ENCODE measurements around the gene IQCB1. TPM values are rescaled to one million over a fixed set of nuclear protein-coding genes. Genes with fewer than 3 reads are reported as not detected.

The IQCB1 gene, protein sequence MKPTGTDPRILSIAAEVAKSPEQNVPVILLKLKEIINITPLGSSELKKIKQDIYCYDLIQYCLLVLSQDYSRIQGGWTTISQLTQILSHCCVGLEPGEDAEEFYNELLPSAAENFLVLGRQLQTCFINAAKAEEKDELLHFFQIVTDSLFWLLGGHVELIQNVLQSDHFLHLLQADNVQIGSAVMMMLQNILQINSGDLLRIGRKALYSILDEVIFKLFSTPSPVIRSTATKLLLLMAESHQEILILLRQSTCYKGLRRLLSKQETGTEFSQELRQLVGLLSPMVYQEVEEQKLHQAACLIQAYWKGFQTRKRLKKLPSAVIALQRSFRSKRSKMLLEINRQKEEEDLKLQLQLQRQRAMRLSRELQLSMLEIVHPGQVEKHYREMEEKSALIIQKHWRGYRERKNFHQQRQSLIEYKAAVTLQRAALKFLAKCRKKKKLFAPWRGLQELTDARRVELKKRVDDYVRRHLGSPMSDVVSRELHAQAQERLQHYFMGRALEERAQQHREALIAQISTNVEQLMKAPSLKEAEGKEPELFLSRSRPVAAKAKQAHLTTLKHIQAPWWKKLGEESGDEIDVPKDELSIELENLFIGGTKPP
- total RNA-seq: 15.9 and 16.2 TPM in 2 replicates

DNA sequence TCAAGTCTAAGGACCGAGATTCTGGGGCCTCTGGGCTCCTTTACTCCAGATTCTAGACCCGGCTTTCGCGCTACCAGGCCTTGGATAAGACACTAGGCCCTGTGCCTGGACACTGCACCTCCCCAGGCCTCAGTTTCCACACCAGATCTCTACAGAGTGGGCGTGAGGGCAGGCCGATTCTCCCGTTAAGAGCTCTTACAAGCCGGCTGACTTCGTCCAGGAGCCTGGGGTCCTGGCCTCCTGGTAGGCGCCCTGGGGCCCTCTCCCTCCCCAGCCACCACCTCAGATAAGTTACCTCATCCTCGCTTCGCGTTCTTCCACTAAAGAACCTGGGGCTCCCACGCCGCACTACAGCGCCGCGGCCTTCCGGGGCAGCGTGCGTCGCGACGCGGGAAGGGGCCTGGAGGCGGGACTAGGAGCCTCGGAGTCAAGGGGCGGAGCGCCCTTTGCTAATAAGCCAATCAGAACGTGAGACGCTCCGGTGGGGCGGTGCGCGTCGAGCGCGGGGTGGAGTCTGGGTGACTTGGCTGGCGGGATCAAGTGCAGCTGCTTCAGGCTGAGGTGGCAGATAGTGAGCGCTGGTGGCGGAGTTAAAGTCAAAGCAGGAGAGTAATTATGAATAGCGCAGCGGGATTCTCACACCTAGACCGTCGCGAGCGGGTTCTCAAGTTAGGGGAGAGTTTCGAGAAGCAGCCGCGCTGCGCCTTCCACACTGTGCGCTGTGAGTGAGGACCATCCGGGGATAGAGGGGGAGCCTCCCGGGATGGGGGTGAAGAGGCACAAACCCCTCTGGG lies at the start of gene IQCB1, which contains the start of gene EAF2:
Gene IQCB1 (minus strand): TSS at position 390 of the 794 bp plus-strand sequence. CDS start 6,100 bp downstream, outside the sequence.
Gene EAF2 (plus strand): TSS at position 539 of the 794 bp plus-strand sequence. CDS start 77 bp downstream, at position 616.
- peak; percentile 97 for DNase-seq (ENCODE audit: insufficient read length, low spot score, missing footprints)
- TF ChIP-seq, protein P1, sequence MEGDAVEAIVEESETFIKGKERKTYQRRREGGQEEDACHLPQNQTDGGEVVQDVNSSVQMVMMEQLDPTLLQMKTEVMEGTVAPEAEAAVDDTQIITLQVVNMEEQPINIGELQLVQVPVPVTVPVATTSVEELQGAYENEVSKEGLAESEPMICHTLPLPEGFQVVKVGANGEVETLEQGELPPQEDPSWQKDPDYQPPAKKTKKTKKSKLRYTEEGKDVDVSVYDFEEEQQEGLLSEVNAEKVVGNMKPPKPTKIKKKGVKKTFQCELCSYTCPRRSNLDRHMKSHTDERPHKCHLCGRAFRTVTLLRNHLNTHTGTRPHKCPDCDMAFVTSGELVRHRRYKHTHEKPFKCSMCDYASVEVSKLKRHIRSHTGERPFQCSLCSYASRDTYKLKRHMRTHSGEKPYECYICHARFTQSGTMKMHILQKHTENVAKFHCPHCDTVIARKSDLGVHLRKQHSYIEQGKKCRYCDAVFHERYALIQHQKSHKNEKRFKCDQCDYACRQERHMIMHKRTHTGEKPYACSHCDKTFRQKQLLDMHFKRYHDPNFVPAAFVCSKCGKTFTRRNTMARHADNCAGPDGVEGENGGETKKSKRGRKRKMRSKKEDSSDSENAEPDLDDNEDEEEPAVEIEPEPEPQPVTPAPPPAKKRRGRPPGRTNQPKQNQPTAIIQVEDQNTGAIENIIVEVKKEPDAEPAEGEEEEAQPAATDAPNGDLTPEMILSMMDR (IDR thresholded peaks at IDR 0.05; ENCODE audit: extremely low read depth, low read depth, low read length): no peak
- H3K4me3 ChIP-seq (ENCODE audit: insufficient read depth, low read length): peak within 1 kb of the TSS; percentile 81
- H3K27ac ChIP-seq (ENCODE audit: low read depth, low read length): peak within 1 kb of the TSS; percentile 69
- peak within 1 kb of the TSS; percentile 97 for H2AFZ ChIP-seq (ENCODE audit: low read length)
- H3K79me2 ChIP-seq (ENCODE audit: insufficient read depth, low read length): peaks cover 29% of the 10 kb centered on the region
- peaks cover 3% of the 10 kb centered on the region for H3K27me3 ChIP-seq (ENCODE audit: insufficient read depth, low read length)
- H3K9me3 ChIP-seq (ENCODE audit: low read depth, low read length): no peaks in the 10 kb centered on the region
- no peaks in the 10 kb centered on the region for H4K20me1 ChIP-seq (ENCODE audit: insufficient read depth, low read length)
- H3K4me2 ChIP-seq (ENCODE audit: insufficient read depth, low read length): peak within 1 kb of the TSS; percentile 90
- peaks cover 8% of the 10 kb centered on the region for H3K4me1 ChIP-seq (ENCODE audit: insufficient read depth, low read length)
- peaks cover 16% of the 10 kb centered on the region for H3K36me3 ChIP-seq (ENCODE audit: insufficient read depth, low read length)

DNA sequence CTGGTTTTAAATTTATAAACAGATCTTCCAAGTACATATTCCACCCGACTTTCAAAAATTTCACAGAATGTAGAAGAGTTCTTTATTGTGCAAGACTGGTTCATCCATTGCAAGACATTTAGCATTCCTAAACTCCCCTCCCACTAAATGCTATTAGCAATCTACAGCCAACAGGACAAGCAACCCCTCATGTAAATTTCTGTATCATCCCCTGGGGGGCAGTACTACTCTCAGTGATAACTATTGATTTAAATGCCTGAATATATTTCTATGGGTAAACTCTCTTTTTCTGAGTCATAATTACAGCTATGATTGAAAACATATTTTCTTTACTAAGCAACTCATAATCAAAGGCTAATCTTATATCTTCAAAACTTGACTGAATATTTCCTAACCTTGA lies 48.6 kb upstream of the IQCB1 start:
- no peak overlapping the region for H3K4me3 ChIP-seq (ENCODE audit: insufficient read depth, low read length)
- no peaks in the 10 kb centered on the region for H3K4me1 ChIP-seq (ENCODE audit: insufficient read depth, low read length)
- no peak overlapping the region for H3K27ac ChIP-seq (ENCODE audit: low read depth, low read length)
- H3K27me3 ChIP-seq (ENCODE audit: insufficient read depth, low read length): no peaks in the 10 kb centered on the region
- no peaks in the 10 kb centered on the region for H3K36me3 ChIP-seq (ENCODE audit: insufficient read depth, low read length)
- H3K4me2 ChIP-seq (ENCODE audit: insufficient read depth, low read length): no peak overlapping the region
- no peaks in the 10 kb centered on the region for H3K9me3 ChIP-seq (ENCODE audit: low read depth, low read length)
- DNase-seq (ENCODE audit: insufficient read length, low spot score, missing footprints): peak; percentile 27
- no peak overlapping the region for H2AFZ ChIP-seq (ENCODE audit: low read length)
- H3K79me2 ChIP-seq (ENCODE audit: insufficient read depth, low read length): no peaks in the 10 kb centered on the region
- TF ChIP-seq, protein P1 (IDR thresholded peaks at IDR 0.05; ENCODE audit: extremely low read depth, low read depth, low read length): peak; percentile 51
- H4K20me1 ChIP-seq (ENCODE audit: insufficient read depth, low read length): no peaks in the 10 kb centered on the region

DNA sequence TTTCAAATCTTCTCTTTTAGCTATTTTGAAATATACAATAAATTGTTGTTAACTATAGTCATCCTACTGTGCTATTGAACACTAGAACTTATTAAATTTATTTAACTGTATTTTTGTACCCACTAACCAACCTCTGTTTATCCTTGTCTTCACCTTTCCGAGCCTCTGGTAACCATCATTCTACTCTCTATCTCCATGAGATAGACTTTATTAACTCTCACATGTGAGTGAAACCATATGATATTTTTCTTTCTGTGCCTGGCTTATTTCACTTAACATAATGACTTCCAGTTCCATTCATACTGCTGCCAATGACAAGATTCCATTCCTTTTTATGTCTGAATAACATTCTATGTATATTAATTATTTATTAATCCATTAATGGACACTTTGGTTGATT lies 43.6 kb upstream of the IQCB1 start:
- H3K27me3 ChIP-seq (ENCODE audit: insufficient read depth, low read length): no peaks in the 10 kb centered on the region
- H3K4me3 ChIP-seq (ENCODE audit: insufficient read depth, low read length): no peak overlapping the region
- H2AFZ ChIP-seq (ENCODE audit: low read length): no peak overlapping the region
- H3K9me3 ChIP-seq (ENCODE audit: low read depth, low read length): no peaks in the 10 kb centered on the region
- H3K79me2 ChIP-seq (ENCODE audit: insufficient read depth, low read length): no peaks in the 10 kb centered on the region
- no peaks in the 10 kb centered on the region for H3K4me1 ChIP-seq (ENCODE audit: insufficient read depth, low read length)
- no peak overlapping the region for H3K4me2 ChIP-seq (ENCODE audit: insufficient read depth, low read length)
- DNase-seq (ENCODE audit: insufficient read length, low spot score, missing footprints): no peak
- no peak overlapping the region for H3K27ac ChIP-seq (ENCODE audit: low read depth, low read length)
- H4K20me1 ChIP-seq (ENCODE audit: insufficient read depth, low read length): no peaks in the 10 kb centered on the region
- no peaks in the 10 kb centered on the region for H3K36me3 ChIP-seq (ENCODE audit: insufficient read depth, low read length)
- TF ChIP-seq, protein P1 (IDR thresholded peaks at IDR 0.05; ENCODE audit: extremely low read depth, low read depth, low read length): no peak

Measured in osteoblast (primary cell).